PFSK-1 (cell line): ENCODE measurements around the gene TBC1D8.

Source experiments
- FOXP2 ChIP-seq: optimal IDR thresholded peaks from 2 replicates; pipeline ENCODE3; 2011; ENCODE audit warnings: borderline replicate concordance, control low read depth, inconsistent platforms; ENCODE audit not compliant: insufficient read depth; ENCODE audit errors: extremely low read length, extremely low read depth
- POLR2AphosphoS5 ChIP-seq: IDR thresholded peaks from 2 replicates; pipeline ENCODE4 v1.6.1; 2012; ENCODE audit warnings: low read depth, mild to moderate bottlenecking, control low read depth, low read length, moderate library complexity
- SIN3A ChIP-seq: IDR thresholded peaks from 2 replicates; pipeline ENCODE4 v1.6.1; 2012; ENCODE audit warnings: mild to moderate bottlenecking, low read length, moderate library complexity, borderline replicate concordance; ENCODE audit not compliant: insufficient read depth
- TAF1 ChIP-seq: IDR thresholded peaks from 2 replicates; pipeline ENCODE4 v1.6.1; 2012; ENCODE audit warnings: low read length, control low read depth, borderline replicate concordance; ENCODE audit not compliant: insufficient read depth
- TF ChIP-seq, protein P1 (sequence below), 2 experiments: IDR thresholded peaks; 2 replicates each; pipeline versions ENCODE4 v1.6.1 to v1.8.0; 2011 to 2012; ENCODE audit warnings: low read depth in 2 of 2, low read length in 2 of 2, control low read depth in 1 of 2, inconsistent platforms in 1 of 2, mild to moderate bottlenecking in 1 of 2, moderate library complexity in 1 of 2; ENCODE audit not compliant: insufficient read depth in 1 of 2

The TBC1D8 gene

DNA sequence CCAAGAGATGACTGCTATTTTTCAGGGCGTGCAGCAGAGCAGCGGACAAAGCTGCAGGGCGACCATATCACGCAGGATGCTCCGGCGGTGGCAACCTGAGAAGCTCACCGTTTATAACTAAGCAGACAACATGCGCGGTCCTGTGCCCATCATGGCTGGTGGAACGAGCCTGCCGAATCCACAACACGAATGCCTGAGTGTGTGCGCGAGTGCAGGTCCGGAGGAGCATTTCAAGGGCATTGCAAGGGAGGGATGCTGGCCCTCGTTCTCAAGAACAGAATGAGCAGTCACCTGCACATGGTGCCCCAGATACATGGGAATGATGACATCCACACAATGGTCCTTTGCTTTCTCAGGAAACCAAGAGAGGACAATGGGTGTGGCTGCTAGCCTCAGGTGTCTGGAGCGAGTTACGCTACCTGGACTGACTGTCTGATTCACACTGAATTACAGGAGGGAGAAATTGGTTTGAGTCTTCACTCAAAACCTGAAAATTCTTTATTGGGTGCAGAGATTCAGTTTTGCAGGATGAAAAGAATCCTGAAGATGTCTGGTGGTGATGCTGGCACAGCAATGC, 39.8 kb downstream of the TBC1D8 start:
- TF ChIP-seq TAF1 (no peak), SIN3A (no peak), POLR2AphosphoS5 (no peak), FOXP2 (no peak)
- TF ChIP-seq, protein P1, sequence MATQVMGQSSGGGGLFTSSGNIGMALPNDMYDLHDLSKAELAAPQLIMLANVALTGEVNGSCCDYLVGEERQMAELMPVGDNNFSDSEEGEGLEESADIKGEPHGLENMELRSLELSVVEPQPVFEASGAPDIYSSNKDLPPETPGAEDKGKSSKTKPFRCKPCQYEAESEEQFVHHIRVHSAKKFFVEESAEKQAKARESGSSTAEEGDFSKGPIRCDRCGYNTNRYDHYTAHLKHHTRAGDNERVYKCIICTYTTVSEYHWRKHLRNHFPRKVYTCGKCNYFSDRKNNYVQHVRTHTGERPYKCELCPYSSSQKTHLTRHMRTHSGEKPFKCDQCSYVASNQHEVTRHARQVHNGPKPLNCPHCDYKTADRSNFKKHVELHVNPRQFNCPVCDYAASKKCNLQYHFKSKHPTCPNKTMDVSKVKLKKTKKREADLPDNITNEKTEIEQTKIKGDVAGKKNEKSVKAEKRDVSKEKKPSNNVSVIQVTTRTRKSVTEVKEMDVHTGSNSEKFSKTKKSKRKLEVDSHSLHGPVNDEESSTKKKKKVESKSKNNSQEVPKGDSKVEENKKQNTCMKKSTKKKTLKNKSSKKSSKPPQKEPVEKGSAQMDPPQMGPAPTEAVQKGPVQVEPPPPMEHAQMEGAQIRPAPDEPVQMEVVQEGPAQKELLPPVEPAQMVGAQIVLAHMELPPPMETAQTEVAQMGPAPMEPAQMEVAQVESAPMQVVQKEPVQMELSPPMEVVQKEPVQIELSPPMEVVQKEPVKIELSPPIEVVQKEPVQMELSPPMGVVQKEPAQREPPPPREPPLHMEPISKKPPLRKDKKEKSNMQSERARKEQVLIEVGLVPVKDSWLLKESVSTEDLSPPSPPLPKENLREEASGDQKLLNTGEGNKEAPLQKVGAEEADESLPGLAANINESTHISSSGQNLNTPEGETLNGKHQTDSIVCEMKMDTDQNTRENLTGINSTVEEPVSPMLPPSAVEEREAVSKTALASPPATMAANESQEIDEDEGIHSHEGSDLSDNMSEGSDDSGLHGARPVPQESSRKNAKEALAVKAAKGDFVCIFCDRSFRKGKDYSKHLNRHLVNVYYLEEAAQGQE (IDR thresholded peaks at IDR 0.05; ENCODE audit: insufficient read depth in 1 of 2, low read depth in 2 of 2, low read length in 2 of 2) = no peak

DNA sequence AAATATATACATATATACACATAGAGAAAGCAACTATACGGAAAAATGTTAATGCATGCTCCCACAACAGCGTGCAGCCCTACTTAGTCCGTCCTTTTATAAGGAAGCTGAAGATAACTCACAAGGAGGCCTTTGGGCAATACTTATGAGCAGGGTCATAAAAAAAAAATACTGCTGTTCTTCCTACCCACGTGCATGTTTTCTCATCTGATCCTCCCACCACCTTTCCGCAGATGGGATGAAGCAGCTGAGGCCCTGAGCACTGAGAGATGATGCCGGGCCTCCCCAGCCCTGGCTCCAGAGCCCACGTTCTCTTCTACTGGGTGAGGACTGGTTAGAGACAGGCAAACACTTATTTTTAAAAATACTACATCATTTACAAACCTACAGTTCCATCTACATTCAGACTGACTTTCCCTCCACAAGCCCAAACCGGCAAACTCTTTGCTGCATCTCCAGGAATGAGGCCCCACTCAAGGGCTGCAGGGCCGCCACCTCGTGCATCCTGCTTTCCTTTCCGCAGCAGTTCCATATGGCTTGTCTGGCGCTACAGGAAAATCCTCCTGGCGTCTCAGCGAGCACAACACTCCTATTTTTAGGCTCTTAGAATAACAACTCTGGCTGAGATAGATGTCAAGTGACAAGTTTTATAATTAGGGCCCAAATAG, 41.6 kb downstream of the TBC1D8 start:
- TF ChIP-seq SIN3A (peak; percentile 54; the same call in 1 of the 2 replicates), TAF1 (no peak), FOXP2 (no peak), POLR2AphosphoS5 (no peak)
- TF ChIP-seq, protein P1 (IDR thresholded peaks at IDR 0.05; ENCODE audit: insufficient read depth in 1 of 2, low read depth in 2 of 2, low read length in 2 of 2) = 0 out of 4 replicates have a peak, but pooled peaks of 1 of the 2 experiments have one; percentile 56

DNA sequence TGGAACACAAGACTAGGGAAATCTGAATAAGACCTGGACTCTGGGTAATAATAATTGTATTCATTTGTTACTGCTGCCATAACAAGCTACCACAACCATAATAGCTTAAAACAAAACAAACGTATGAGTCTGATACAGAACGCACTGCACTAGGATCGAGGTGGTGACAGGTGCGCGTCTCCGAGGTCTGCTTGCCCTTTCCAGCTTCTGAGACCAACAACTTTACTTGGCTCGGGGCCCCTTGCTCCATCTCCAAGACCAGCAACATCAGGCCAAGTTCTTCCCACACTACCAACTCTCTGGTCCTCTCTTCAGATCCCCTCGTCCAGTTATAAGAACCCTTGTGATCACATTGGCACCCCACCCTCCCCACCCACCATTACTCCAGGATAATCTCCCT, 42.8 kb downstream of the TBC1D8 start:
- TF ChIP-seq SIN3A (no peak), FOXP2 (no peak), TAF1 (no peak), POLR2AphosphoS5 (no peak)
- TF ChIP-seq, protein P1 (IDR thresholded peaks at IDR 0.05; ENCODE audit: insufficient read depth in 1 of 2, low read depth in 2 of 2, low read length in 2 of 2) = no peak

DNA sequence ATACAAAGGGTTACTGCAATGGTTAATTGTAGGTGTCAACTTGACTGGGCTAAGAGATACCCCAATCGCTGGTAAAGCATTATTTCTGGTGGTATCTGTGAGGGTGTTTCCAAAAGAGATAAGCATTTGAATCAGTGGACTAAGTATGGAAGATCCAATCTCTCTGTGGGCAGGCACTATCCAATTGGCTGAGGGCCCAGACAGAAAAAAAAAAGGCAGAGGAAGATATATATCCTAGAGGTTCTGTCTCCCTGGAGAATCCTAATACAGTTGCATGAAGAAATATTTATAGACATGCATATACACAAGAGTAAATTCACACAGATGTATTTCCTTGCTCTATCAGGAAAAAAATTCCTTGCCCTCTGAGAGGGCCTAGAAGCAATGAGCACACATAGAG, 43.9 kb downstream of the TBC1D8 start:
- TF ChIP-seq SIN3A (no peak), POLR2AphosphoS5 (no peak)

DNA sequence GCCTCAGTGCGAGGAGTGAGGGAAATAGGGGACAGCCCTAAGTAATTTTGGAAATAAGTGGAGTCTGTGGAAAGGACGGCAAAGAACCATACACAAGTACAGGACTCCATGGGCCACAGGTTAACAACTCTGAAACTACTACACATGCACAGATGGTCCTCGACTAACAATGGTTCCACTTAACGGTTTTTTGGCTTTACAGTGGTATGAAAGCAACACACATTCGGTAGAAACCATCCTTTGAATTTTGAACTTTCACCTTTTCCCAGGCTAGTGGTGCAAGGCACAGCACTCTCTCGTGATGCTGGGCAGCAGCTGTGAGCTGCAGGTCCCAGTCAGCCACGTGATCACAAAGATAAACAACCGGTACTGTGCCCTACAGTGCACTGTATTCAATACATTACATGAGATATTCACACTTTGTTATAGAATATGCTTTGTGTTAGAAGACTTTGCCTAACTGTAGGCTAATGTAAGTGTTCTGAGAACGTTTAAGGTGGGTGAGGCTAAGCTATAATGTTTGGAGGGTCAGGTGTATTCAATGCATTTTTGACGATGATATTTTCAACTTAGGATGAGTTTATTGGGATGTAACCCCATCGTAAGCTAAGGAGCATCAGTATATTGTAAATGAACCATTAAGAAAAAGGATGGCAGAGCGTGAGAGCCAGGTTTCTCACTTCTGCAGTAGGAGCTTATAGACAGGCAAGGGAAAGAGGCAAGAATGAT, 44.6 kb downstream of the TBC1D8 start:
- TF ChIP-seq POLR2AphosphoS5 = no peak
- TF ChIP-seq SIN3A = no peak
- TF ChIP-seq, protein P1 (IDR thresholded peaks at IDR 0.05; ENCODE audit: insufficient read depth in 1 of 2, low read depth in 2 of 2, low read length in 2 of 2) = no peak
- TF ChIP-seq FOXP2 = no peak
- no peak for TF ChIP-seq TAF1
